ENCODE data around the gene ZNF600. TPM values are rescaled to one million over a fixed set of nuclear protein-coding genes. Genes with fewer than 3 reads are reported as not detected.
"Not testable (repeated sequence)": the region's sequence is repeated elsewhere in the genome, so short reads cannot be mapped to it uniquely, and the experiment has no call there.

Gene ZNF600
- total RNA-seq, 2 donors from 2014 or later = 26.2 to 32.3 TPM

- no peak for TF ChIP-seq CTCF (conservative IDR thresholded peaks at IDR 0.05)
- H3K27me3 Mint-ChIP-seq (ENCODE audit: insufficient read depth) = peaks cover 2% of the 10 kb centered on the region
- DNase-seq = peak; percentile 62
- peak overlapping the region; percentile 90 for H3K4me3 Mint-ChIP-seq
- H3K9ac ChIP-seq (ENCODE audit: extremely low read depth, low read length, poor library complexity, severe bottlenecking) = peak overlapping the region; percentile 66
- WGBS, 2 experiments (ENCODE audit: insufficient coverage in 1 of 2, insufficient read length in 1 of 2) = 0 to 3% methylated on average over 9 to 23 of the region's 23 CpGs
- H3K4me3 ChIP-seq (ENCODE audit: low read length) = peak overlapping the region; percentile 93
- H3K4me1 ChIP-seq (ENCODE audit: control insufficient read depth, insufficient read depth, low read length) = no peaks in the 10 kb centered on the region
- H3K9me3 Mint-ChIP-seq = no peaks in the 10 kb centered on the region
- H3K9me3 ChIP-seq (ENCODE audit: control insufficient read depth, low read length) = no peaks in the 10 kb centered on the region
- no peak overlapping the region for H3K27ac ChIP-seq (ENCODE audit: low read depth, low read length)
- peaks cover 2% of the 10 kb centered on the region for H3K36me3 ChIP-seq (ENCODE audit: control insufficient read depth, insufficient read depth, low read length)
- peak overlapping the region; percentile 88 for H3K27ac Mint-ChIP-seq
- H3K4me1 Mint-ChIP-seq = peaks cover 22% of the 10 kb centered on the region
- peaks cover 18% of the 10 kb centered on the region for H3K36me3 Mint-ChIP-seq (ENCODE audit: low read depth)
- H3K27me3 ChIP-seq (ENCODE audit: control insufficient read depth, insufficient read depth, low read length, poor library complexity, severe bottlenecking) = no peaks in the 10 kb centered on the region
Measured at GRCh38 chr19:52786078-52786463, 520 bp downstream of the ZNF600 start.

- Mint-ChIP-seq H3K4me1 (peaks cover 22% of the 10 kb centered on the region), H3K4me3 (peak overlapping the region; percentile 90), H3K36me3 (ENCODE audit: low read depth) (peaks cover 23% of the 10 kb centered on the region), H3K27ac (no peak overlapping the region), H3K27me3 (ENCODE audit: insufficient read depth) (peaks cover 2% of the 10 kb centered on the region), H3K9me3 (no peaks in the 10 kb centered on the region)
- Histone ChIP-seq H3K27me3 (ENCODE audit: control insufficient read depth, insufficient read depth, low read length, poor library complexity, severe bottlenecking) (no peaks in the 10 kb centered on the region), H3K9ac (ENCODE audit: extremely low read depth, low read length, poor library complexity, severe bottlenecking) (no peak overlapping the region), H3K9me3 (ENCODE audit: control insufficient read depth, low read length) (no peaks in the 10 kb centered on the region), H3K36me3 (ENCODE audit: control insufficient read depth, insufficient read depth, low read length) (peaks cover 6% of the 10 kb centered on the region), H3K4me1 (ENCODE audit: control insufficient read depth, insufficient read depth, low read length) (no peaks in the 10 kb centered on the region), H3K4me3 (ENCODE audit: low read length) (peak overlapping the region; percentile 93), H3K27ac (ENCODE audit: low read depth, low read length) (no peak overlapping the region)
- no peak for TF ChIP-seq CTCF (conservative IDR thresholded peaks at IDR 0.05)
- DNase-seq = no peak
- WGBS, 2 experiments (ENCODE audit: insufficient coverage in 1 of 2, insufficient read length in 1 of 2) = 95 to 96% methylated on average over 3 of the region's 3 CpGs
Measured at GRCh38 chr19:52785506-52785905, 1.1 kb downstream of the ZNF600 start.

GRCh38 chr19:52782864-52783263 is 3.7 kb downstream of the ZNF600 start:
- H3K9me3 Mint-ChIP-seq; H3K4me3 Mint-ChIP-seq; H3K27ac Mint-ChIP-seq; H3K9me3 ChIP-seq (ENCODE audit: control insufficient read depth, low read length); H3K27me3 ChIP-seq (ENCODE audit: control insufficient read depth, insufficient read depth, low read length, poor library complexity, severe bottlenecking); DNase-seq; H3K27me3 Mint-ChIP-seq (ENCODE audit: insufficient read depth); H3K27ac ChIP-seq (ENCODE audit: low read depth, low read length); H3K4me1 ChIP-seq (ENCODE audit: control insufficient read depth, insufficient read depth, low read length); H3K9ac ChIP-seq (ENCODE audit: extremely low read depth, low read length, poor library complexity, severe bottlenecking); H3K4me3 ChIP-seq (ENCODE audit: low read length): not testable (repeated sequence)
- peaks cover 16% of the 10 kb centered on the region for H3K4me1 Mint-ChIP-seq
- peaks cover 13% of the 10 kb centered on the region for H3K36me3 ChIP-seq (ENCODE audit: control insufficient read depth, insufficient read depth, low read length)
- H3K36me3 Mint-ChIP-seq (ENCODE audit: low read depth) = peaks cover 40% of the 10 kb centered on the region
- 80% methylated on average over 1 of the region's 2 CpGs; no CpG with 5 or more reads in 1 of the 2 experiments for WGBS, 2 experiments (ENCODE audit: insufficient coverage in 1 of 2, insufficient read length in 1 of 2)

- H3K9me3 Mint-ChIP-seq = no peaks in the 10 kb centered on the region
- H3K4me1 Mint-ChIP-seq = no peaks in the 10 kb centered on the region
- H3K4me1 ChIP-seq (ENCODE audit: control insufficient read depth, insufficient read depth, low read length) = no peaks in the 10 kb centered on the region
- no peak for DNase-seq
- H3K36me3 Mint-ChIP-seq (ENCODE audit: low read depth) = peaks cover 63% of the 10 kb centered on the region
- WGBS, 2 experiments (ENCODE audit: insufficient coverage in 1 of 2, insufficient read length in 1 of 2) = 87 to 96% methylated on average over 3 of the region's 3 CpGs
- no peak overlapping the region for H3K9ac ChIP-seq (ENCODE audit: extremely low read depth, low read length, poor library complexity, severe bottlenecking)
- no peak overlapping the region for H3K27ac Mint-ChIP-seq
- H3K27me3 Mint-ChIP-seq (ENCODE audit: insufficient read depth) = no peaks in the 10 kb centered on the region
- H3K4me3 ChIP-seq (ENCODE audit: low read length) = no peak overlapping the region
- peaks cover 24% of the 10 kb centered on the region for H3K36me3 ChIP-seq (ENCODE audit: control insufficient read depth, insufficient read depth, low read length)
- no peaks in the 10 kb centered on the region for H3K9me3 ChIP-seq (ENCODE audit: control insufficient read depth, low read length)
- no peak for TF ChIP-seq CTCF (conservative IDR thresholded peaks at IDR 0.05)
- no peak overlapping the region for H3K4me3 Mint-ChIP-seq
- H3K27ac ChIP-seq (ENCODE audit: low read depth, low read length) = no peak overlapping the region
- no peaks in the 10 kb centered on the region for H3K27me3 ChIP-seq (ENCODE audit: control insufficient read depth, insufficient read depth, low read length, poor library complexity, severe bottlenecking)
Measured at GRCh38 chr19:52778811-52779210, 7.8 kb downstream of the ZNF600 start.

- 58 to 76% methylated on average over 2 of the region's 2 CpGs for WGBS, 2 experiments (ENCODE audit: insufficient coverage in 1 of 2, insufficient read length in 1 of 2)
- H3K4me1 Mint-ChIP-seq = peaks cover 41% of the 10 kb centered on the region
- not testable (repeated sequence) for H3K4me3 Mint-ChIP-seq
Measured at GRCh38 chr19:52756447-52756846, 30.1 kb downstream of the ZNF600 start.

More at GRCh38 chr19:52756447-52756846, 30.1 kb downstream of the ZNF600 start:
- H3K4me1 ChIP-seq (ENCODE audit: control insufficient read depth, insufficient read depth, low read length); H3K27ac ChIP-seq (ENCODE audit: low read depth, low read length); H3K4me3 ChIP-seq (ENCODE audit: low read length); H3K9ac ChIP-seq (ENCODE audit: extremely low read depth, low read length, poor library complexity, severe bottlenecking); H3K36me3 ChIP-seq (ENCODE audit: control insufficient read depth, insufficient read depth, low read length); H3K27me3 ChIP-seq (ENCODE audit: control insufficient read depth, insufficient read depth, low read length, poor library complexity, severe bottlenecking); H3K27me3 Mint-ChIP-seq (ENCODE audit: insufficient read depth): not testable (repeated sequence)
- Mint-ChIP-seq H3K9me3 (peaks cover 31% of the 10 kb centered on the region), H3K27ac (peak overlapping the region; percentile 29), H3K36me3 (ENCODE audit: low read depth) (peaks cover 25% of the 10 kb centered on the region)
- DNase-seq = peak; percentile 64
- peaks cover 49% of the 10 kb centered on the region for H3K9me3 ChIP-seq (ENCODE audit: control insufficient read depth, low read length)
